Endothelial cell of umbilical vein (primary cell): Measurements from ENCODE around the gene WBP1L. TPM values are rescaled to one million over a fixed set of nuclear protein-coding genes. Genes with fewer than 3 reads are reported as not detected.
"Not testable (repeated sequence)": the region's sequence is repeated elsewhere in the genome, so short reads cannot be mapped to it uniquely, and the experiment has no call there.

Source experiments
- BruUV-seq: library from RNA; stranded (reverse); fragments of 400-500 nt; replicated peaks from 2 replicates; lab custom pipeline; 2021; lab: Mats Ljungman, UMichigan
- CTCF ChIA-PET: fragments of 300-600, 350-600 bp; sonication (Branson Sonifier 250); formaldehyde crosslinking; loops from one replicate; lab custom pipeline; 2021; ENCODE audit warnings: antibody characterized with exemption, inconsistent platforms; lab: Charles Lee
- POLR2A ChIA-PET: fragments of 300-600, 350-600 bp; sonication (Branson Sonifier 250); formaldehyde crosslinking; loops from one replicate; lab custom pipeline; 2021; ENCODE audit warnings: antibody characterized with exemption, inconsistent platforms; lab: Charles Lee
- DNase-seq: peaks from one replicate; pipeline ENCODE4 v3.0.0-alpha.2; 2011; ENCODE audit warnings: low read depth, low spot score
- FAIRE-seq: peaks from 2 replicates; lab custom pipeline; 2011; peaks lifted over from hg19 to GRCh38; lab: Jason Lieb, UNC
- H2AFZ ChIP-seq: 2 replicates; pipeline ENCODE4 v1.6.0; 2012; ENCODE audit warnings: low read depth, low read length, control low read depth, inconsistent platforms
- H3K27ac ChIP-seq: 2 replicates; pipeline ENCODE4 v1.5.1; 2011; ENCODE audit warnings: low read depth, mild to moderate bottlenecking, control low read depth, low read length, moderate library complexity; ENCODE audit not compliant: insufficient read depth
- H3K27me3 ChIP-seq, 2 experiments: 2 replicates each; pipeline versions ENCODE4 v1.6.0 to v1.6.1; 2011; ENCODE audit warnings: low read length in 2 of 2, mixed read lengths in 1 of 2; ENCODE audit not compliant: control insufficient read depth in 2 of 2, insufficient read depth in 2 of 2
- H3K36me3 ChIP-seq, 2 experiments: 2 replicates in 1 of 2; 3 replicates in 1 of 2; pipeline ENCODE4 v1.5.1; 2011; ENCODE audit warnings: low read length in 2 of 2, mild to moderate bottlenecking in 1 of 2, moderate library complexity in 1 of 2; ENCODE audit not compliant: control insufficient read depth in 2 of 2, insufficient read depth in 2 of 2; ENCODE audit errors: extremely low read depth in 1 of 2
- H3K4me1 ChIP-seq: 3 replicates; pipeline ENCODE4 v1.5.1; 2011; ENCODE audit warnings: mild to moderate bottlenecking, low read length; ENCODE audit not compliant: control insufficient read depth, insufficient read depth; ENCODE audit errors: extremely low read depth
- H3K4me2 ChIP-seq: 2 replicates; pipeline ENCODE4 v1.6.1; 2011; ENCODE audit warnings: low read length, control low read depth, mixed read lengths; ENCODE audit not compliant: insufficient read depth
- H3K4me3 ChIP-seq, 3 experiments: fragments of 200-600 bp in 1 of 3; sonication (generic), shearing (Covaris generic) in 1 of 3; replicated peaks in 1 of 3; 2 replicates each; pipeline ENCODE4 v1.5.1; 2011 to 2016; ENCODE audit warnings: control low read depth in 3 of 3, low read length in 3 of 3, mild to moderate bottlenecking in 2 of 3, inconsistent platforms in 1 of 3, low read depth in 1 of 3, moderate library complexity in 1 of 3; ENCODE audit not compliant: insufficient read depth in 1 of 3
- H3K79me2 ChIP-seq: 2 replicates; pipeline ENCODE4 v1.6.0; 2012; ENCODE audit warnings: low read length, inconsistent platforms; ENCODE audit not compliant: control insufficient read depth, insufficient read depth
- H3K9ac ChIP-seq: replicated peaks from 2 replicates; pipeline ENCODE3; 2011; ENCODE audit warnings: low read length, control low read depth; ENCODE audit not compliant: insufficient read depth; ENCODE audit errors: extremely low read depth
- H3K9me1 ChIP-seq: replicated peaks from 3 replicates; pipeline ENCODE4 v1.6.0; 2011; ENCODE audit warnings: mild to moderate bottlenecking, low read length; ENCODE audit not compliant: control insufficient read depth, insufficient read depth; ENCODE audit errors: extremely low read depth
- H3K9me3 ChIP-seq: replicated peaks from 2 replicates; pipeline ENCODE4 v1.5.1; 2012; ENCODE audit warnings: low read length, inconsistent platforms; ENCODE audit not compliant: control insufficient read depth, insufficient read depth
- H4K20me1 ChIP-seq: replicated peaks from 2 replicates; pipeline ENCODE3; 2011; ENCODE audit warnings: mild to moderate bottlenecking, low read length; ENCODE audit not compliant: control insufficient read depth, insufficient read depth; ENCODE audit errors: extremely low read depth
- EZH2 ChIP-seq: IDR thresholded peaks from 2 replicates; pipeline ENCODE4 v1.6.1; 2012; ENCODE audit warnings: borderline replicate concordance, low read depth, mild to moderate bottlenecking, moderate library complexity, low read length, inconsistent platforms; ENCODE audit not compliant: severe bottlenecking
- FOS ChIP-seq: IDR thresholded peaks from 2 replicates; pipeline ENCODE4 v1.6.1; 2011; ENCODE audit warnings: mild to moderate bottlenecking, low read length, moderate library complexity, borderline replicate concordance; ENCODE audit not compliant: insufficient read depth
- GATA2 ChIP-seq: IDR thresholded peaks from 2 replicates; pipeline ENCODE4 v1.7.0; 2011; ENCODE audit warnings: low read depth, mild to moderate bottlenecking, moderate library complexity, mixed read lengths, low read length; ENCODE audit not compliant: insufficient read length, insufficient read depth
- JUN ChIP-seq: IDR thresholded peaks from 2 replicates; pipeline ENCODE4 v1.6.1; 2011; ENCODE audit warnings: borderline replicate concordance, low read depth; ENCODE audit not compliant: insufficient read length, insufficient read depth
- MYC ChIP-seq: IDR thresholded peaks from one replicate; pipeline ENCODE4 v1.6.1; 2011; ENCODE audit warnings: mild to moderate bottlenecking, low read depth, low read length
- POLR2A ChIP-seq: IDR thresholded peaks from 2 replicates; pipeline ENCODE4 v1.6.1; 2012; ENCODE audit warnings: low read depth, mild to moderate bottlenecking, control low read depth, low read length
- POLR2AphosphoS5 ChIP-seq: IDR thresholded peaks from 2 replicates; pipeline ENCODE4 v1.6.1; 2012; ENCODE audit warnings: low read depth, mild to moderate bottlenecking, control low read depth, low read length, moderate library complexity; ENCODE audit not compliant: insufficient read depth
- dilution Hi-C: fragments of 300-500 bp; cut with MboI; formaldehyde crosslinking; loops from one replicate; pipeline ENCODE4 v1.15.0; 2019; ENCODE audit warnings: low sequenced_read_pairs; ENCODE audit not compliant: extremely low pct_ligation_motif_present
- intact Hi-C: fragments of 100-400 bp; cut with micrococcal nuclease; formaldehyde crosslinking; loops from one replicate; pipeline ENCODE4 v1.10.0; 2022
- polyA plus RNA-seq, 4 experiments: library from polyadenylated mRNA; depleted of rRNA in 3 of 4; stranded (reverse) in 3 of 4; unstranded in 1 of 4; fragments of >200 nt; gene quantifications; 2 replicates each; pipeline versions ENCODE4 v1.2.1 to v1.2.3, GENCODE V29; 2011 to 2012; ENCODE audit warnings: missing spikeins in 1 of 4
- total RNA-seq: library from RNA; stranded (reverse); gene quantifications from 2 replicates; pipeline ENCODE4 v1.2.3, GENCODE V29; 2021
- TF ChIP-seq, protein P1 (sequence below): IDR thresholded peaks from 2 replicates; pipeline ENCODE4 v1.6.1; 2011; ENCODE audit not compliant: insufficient read depth, insufficient read length
- TF ChIP-seq, protein P2 (sequence below), 2 donors: IDR thresholded peaks; 1 replicate in 1 of 2; 2 replicates in 1 of 2; pipeline ENCODE4 v1.5.1; 2011; ENCODE audit warnings: low read length in 2 of 2, mild to moderate bottlenecking in 2 of 2, moderate library complexity in 2 of 2, control low read depth in 1 of 2, inconsistent platforms in 1 of 2, low read depth in 1 of 2; ENCODE audit not compliant: insufficient read depth in 1 of 2; ENCODE audit errors: extremely low read depth in 1 of 2

WBP1L gene
- total and polyA plus RNA-seq, 2 donors (not counting 3 experiments of a cell fraction or from before 2014, with no cell fraction given) = 46.0 to 70.3 TPM

DNA sequence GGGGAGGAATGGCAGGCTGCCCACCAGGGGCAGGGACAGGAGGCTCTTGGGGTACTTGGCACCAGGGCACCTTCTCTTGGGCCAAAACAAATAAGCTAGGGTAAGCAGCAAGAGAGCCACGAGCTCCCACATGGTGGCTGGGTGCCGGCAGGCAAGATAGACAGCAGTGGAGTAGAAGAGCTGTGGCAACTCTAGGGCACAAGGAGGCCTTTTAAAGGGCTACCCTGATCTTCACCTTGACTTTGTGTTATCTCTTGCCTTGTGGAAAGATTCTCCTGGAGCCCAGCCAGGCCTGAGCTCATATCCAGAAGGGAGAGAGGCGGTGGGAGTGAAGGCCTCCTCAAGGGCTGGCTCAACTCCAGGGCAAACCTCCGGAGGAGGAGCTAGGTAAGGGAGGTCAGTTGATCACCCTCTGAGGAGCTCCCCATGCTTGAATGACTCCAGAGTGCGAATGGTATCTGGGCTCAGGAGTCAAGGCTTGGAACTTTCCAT is 93.5 kb downstream of the WBP1L start, which contains the start of gene CYP17A1:
TSS of gene CYP17A1 (minus strand) at position 184 of the 492 bp plus-strand sequence. CDS start at position 132, 52 bp downstream.
- no peak for DNase-seq
- POLR2A ChIA-PET = no interaction called here
- dilution Hi-C loops (no loop called here), intact Hi-C loops (no loop called here)
- Histone ChIP-seq H3K9ac (no peak within 1 kb of the TSS), H3K4me3 (no peak within 1 kb of the TSS), H3K9me3 (no peaks in the 10 kb centered on the region), H4K20me1 (no peaks in the 10 kb centered on the region), H3K27me3 (peaks cover 0 to 4% of the 10 kb centered on the region in 2 experiments), H3K4me1 (no peaks in the 10 kb centered on the region), H3K4me2 (no peak within 1 kb of the TSS), H3K27ac (no peak within 1 kb of the TSS), H3K36me3 (no peaks in the 10 kb centered on the region), H2AFZ (no peak within 1 kb of the TSS), H3K9me1 (no peaks in the 10 kb centered on the region), H3K79me2 (no peaks in the 10 kb centered on the region)
- no peak for FAIRE-seq
- no peak for TF ChIP-seq POLR2A
- no peak for TF ChIP-seq EZH2
- no peak for TF ChIP-seq POLR2AphosphoS5
- no peak for TF ChIP-seq FOS
- TF ChIP-seq, protein P1, sequence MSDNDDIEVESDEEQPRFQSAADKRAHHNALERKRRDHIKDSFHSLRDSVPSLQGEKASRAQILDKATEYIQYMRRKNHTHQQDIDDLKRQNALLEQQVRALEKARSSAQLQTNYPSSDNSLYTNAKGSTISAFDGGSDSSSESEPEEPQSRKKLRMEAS = no peak
- no peak for TF ChIP-seq MYC
- no peak for TF ChIP-seq GATA2
- TF ChIP-seq JUN = no peak
- TF ChIP-seq, protein P2, sequence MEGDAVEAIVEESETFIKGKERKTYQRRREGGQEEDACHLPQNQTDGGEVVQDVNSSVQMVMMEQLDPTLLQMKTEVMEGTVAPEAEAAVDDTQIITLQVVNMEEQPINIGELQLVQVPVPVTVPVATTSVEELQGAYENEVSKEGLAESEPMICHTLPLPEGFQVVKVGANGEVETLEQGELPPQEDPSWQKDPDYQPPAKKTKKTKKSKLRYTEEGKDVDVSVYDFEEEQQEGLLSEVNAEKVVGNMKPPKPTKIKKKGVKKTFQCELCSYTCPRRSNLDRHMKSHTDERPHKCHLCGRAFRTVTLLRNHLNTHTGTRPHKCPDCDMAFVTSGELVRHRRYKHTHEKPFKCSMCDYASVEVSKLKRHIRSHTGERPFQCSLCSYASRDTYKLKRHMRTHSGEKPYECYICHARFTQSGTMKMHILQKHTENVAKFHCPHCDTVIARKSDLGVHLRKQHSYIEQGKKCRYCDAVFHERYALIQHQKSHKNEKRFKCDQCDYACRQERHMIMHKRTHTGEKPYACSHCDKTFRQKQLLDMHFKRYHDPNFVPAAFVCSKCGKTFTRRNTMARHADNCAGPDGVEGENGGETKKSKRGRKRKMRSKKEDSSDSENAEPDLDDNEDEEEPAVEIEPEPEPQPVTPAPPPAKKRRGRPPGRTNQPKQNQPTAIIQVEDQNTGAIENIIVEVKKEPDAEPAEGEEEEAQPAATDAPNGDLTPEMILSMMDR (IDR thresholded peaks at IDR 0.05; ENCODE audit: extremely low read depth in 1 of 2, insufficient read depth in 1 of 2, low read depth in 1 of 2, low read length in 2 of 2) = no peak
- CTCF ChIA-PET = interaction anchor here (0.7 to 11.3 kb wide), 14 partner anchors 9 to 407 kb away, joined by 3 to 245 read pairs (median 6); partner anchors contain the start of genes AS3MT, CNNM2 and NT5C2
- no TSS peak for BruUV-seq

DNA sequence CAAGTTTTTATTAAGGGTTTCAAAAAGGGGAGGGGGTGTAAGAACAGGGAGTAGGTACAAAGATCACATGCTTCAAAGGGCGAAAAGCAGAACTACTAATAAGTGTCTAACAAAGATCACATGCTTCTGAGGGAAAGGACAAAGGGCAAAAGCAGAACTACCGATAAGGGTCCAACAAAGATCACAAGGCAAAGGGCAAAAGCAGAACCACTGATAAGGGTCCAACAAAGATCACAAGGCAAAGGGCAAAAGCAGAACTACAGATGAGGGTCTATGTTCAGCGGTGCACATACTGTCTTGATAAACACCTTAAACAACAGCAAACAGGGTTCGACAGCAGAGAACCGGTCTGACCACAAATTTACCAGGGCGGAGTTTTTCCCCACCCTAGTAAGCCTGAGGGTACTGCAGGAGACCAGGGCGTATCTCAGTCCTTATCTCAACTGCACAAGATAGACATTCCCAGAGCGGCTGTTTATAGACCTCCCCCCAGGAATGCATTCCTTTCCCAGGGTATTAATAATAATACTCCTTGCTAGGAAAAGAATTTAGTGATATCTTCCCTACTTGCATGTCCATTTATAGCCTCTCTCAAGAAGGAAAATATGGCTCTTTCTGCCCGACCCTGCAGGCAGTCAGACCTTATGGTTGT is 94.7 kb downstream of the WBP1L start:
- H3K79me2 ChIP-seq, intact Hi-C loops, H3K4me1 ChIP-seq, H3K36me3 ChIP-seq, H3K4me2 ChIP-seq, H4K20me1 ChIP-seq, dilution Hi-C loops, H2AFZ ChIP-seq, H3K9me3 ChIP-seq, H3K9me1 ChIP-seq, H3K9ac ChIP-seq, DNase-seq, H3K27me3 ChIP-seq, H3K4me3 ChIP-seq, H3K27ac ChIP-seq, BruUV-seq, FAIRE-seq, POLR2A ChIA-PET: not testable (repeated sequence)
- CTCF ChIA-PET = interaction anchor here (1.3 to 11.3 kb wide), 4 partner anchors 10 to 406 kb away, joined by 3 to 245 read pairs (median 14); no protein-coding TSS in a partner anchor
